ENCODE data around the gene SERPINA9.
A peak's percentile ranks its signal among the peaks of the same experiment; 100 is the strongest.

SERPINA9 gene

GRCh38 chr14:94473666-94474410, 2.2 kb downstream of the SERPINA9 start:
- Histone ChIP-seq H3K27me3 (ENCODE audit: control insufficient read depth, insufficient read depth, low read length) (no peaks in the 10 kb centered on the region), H3K9ac (ENCODE audit: low read depth, low read length) (no peak overlapping the region), H3K27ac (ENCODE audit: low read depth, low read length) (peak overlapping the region; percentile 66), H3K4me3 (ENCODE audit: low read depth, low read length) (no peak overlapping the region), H3K36me3 (ENCODE audit: control insufficient read depth, insufficient read depth, low read length) (no peaks in the 10 kb centered on the region), H3K4me1 (ENCODE audit: control insufficient read depth, insufficient read depth, low read length) (peaks cover 4% of the 10 kb centered on the region; the same call in 1 of the 2 replicates), H3K9me3 (ENCODE audit: control insufficient read depth, insufficient read depth, low read length) (0 out of 2 replicates have a peak, but pooled peaks cover under 1% of the 10 kb centered on the region)

DNA sequence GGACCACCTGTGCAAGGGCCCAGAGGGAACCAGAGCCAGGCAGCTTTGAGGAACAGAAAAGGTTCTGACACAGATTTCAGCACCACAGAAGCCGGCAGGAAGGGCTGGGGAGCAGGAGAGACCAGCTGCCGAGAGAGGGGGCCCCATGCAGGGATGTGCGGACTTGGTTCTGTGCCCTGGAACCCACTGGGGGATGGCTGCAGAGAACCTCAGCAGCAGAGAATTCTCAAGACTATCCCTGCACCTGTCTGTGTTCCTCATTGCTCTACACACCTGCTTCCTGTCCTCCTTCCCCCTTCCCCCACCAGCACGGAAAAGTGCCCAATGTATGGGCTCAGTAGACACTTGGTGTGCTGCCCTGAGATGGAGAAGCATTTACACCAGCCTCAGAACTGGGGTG, 3.2 kb downstream of the SERPINA9 start:
- H3K36me3 ChIP-seq (ENCODE audit: control insufficient read depth, insufficient read depth, low read length): no peaks in the 10 kb centered on the region
- H3K4me3 ChIP-seq (ENCODE audit: low read depth, low read length): no peak overlapping the region
- H3K27ac ChIP-seq (ENCODE audit: low read depth, low read length): no peak overlapping the region
- peaks cover 4% of the 10 kb centered on the region; the same call in 1 of the 2 replicates for H3K4me1 ChIP-seq (ENCODE audit: control insufficient read depth, insufficient read depth, low read length)
- no peaks in the 10 kb centered on the region for H3K27me3 ChIP-seq (ENCODE audit: control insufficient read depth, insufficient read depth, low read length)
- H3K9ac ChIP-seq (ENCODE audit: low read depth, low read length): no peak overlapping the region
- H3K9me3 ChIP-seq (ENCODE audit: control insufficient read depth, insufficient read depth, low read length): no peaks in the 10 kb centered on the region

DNA sequence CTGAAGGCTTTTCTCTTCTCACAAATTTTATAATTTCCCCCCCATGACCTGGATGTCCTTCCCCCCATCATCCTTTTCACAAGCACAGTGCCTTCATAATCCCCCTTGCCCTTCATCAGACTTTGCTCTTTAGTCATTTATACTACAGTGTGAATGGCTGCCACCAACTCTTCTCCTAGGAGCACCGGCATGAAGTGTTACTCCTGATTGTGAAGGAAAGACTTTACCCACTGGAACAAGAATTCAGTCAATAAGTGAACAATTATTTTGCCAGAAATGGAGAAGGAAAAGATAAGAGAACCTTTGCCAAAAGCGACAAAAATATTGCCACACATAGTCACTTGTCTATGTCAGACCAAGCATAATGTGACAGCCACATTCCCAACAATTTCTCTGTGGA, 5.0 kb downstream of the SERPINA9 start:
- Histone ChIP-seq H3K9me3 (ENCODE audit: control insufficient read depth, insufficient read depth, low read length) (no peaks in the 10 kb centered on the region), H3K36me3 (ENCODE audit: control insufficient read depth, insufficient read depth, low read length) (no peaks in the 10 kb centered on the region), H3K4me1 (ENCODE audit: control insufficient read depth, insufficient read depth, low read length) (peaks cover 4% of the 10 kb centered on the region; the same call in 1 of the 2 replicates), H3K27ac (ENCODE audit: low read depth, low read length) (no peak overlapping the region), H3K4me3 (ENCODE audit: low read depth, low read length) (no peak overlapping the region), H3K27me3 (ENCODE audit: control insufficient read depth, insufficient read depth, low read length) (no peaks in the 10 kb centered on the region), H3K9ac (ENCODE audit: low read depth, low read length) (no peak overlapping the region)

- no peak overlapping the region for H3K27ac ChIP-seq (ENCODE audit: low read depth, low read length)
- no peak overlapping the region for H3K4me3 ChIP-seq (ENCODE audit: low read depth, low read length)
- H3K9me3 ChIP-seq (ENCODE audit: control insufficient read depth, insufficient read depth, low read length): peaks cover under 1% of the 10 kb centered on the region; the same call in 1 of the 2 replicates
- H3K27me3 ChIP-seq (ENCODE audit: control insufficient read depth, insufficient read depth, low read length): no peaks in the 10 kb centered on the region
- H3K9ac ChIP-seq (ENCODE audit: low read depth, low read length): no peak overlapping the region
- no peaks in the 10 kb centered on the region for H3K36me3 ChIP-seq (ENCODE audit: control insufficient read depth, insufficient read depth, low read length)
- peaks cover 4% of the 10 kb centered on the region; the same call in 1 of the 2 replicates for H3K4me1 ChIP-seq (ENCODE audit: control insufficient read depth, insufficient read depth, low read length)
Observed at GRCh38 chr14:94470311-94470710, 5.7 kb downstream of the SERPINA9 start.

DNA sequence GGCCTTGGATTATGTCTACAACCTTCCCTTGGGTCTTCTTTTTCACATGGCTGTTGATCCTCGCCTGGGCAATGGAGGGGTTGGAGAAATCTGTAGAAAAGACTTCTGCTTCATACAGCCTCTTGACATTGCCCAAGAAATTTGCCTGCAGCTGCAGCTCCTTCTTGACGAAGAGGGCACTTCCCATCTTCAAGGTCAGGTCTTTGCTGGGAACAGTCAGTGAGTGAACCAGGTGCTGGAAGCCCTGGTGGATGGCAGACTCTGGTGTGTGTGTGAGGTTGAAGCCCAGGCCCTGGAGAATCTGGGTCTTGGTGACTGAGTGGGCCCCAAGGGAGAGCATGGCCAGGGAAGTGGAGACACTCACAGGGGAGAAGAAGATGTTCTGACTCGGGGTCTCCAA, 6.7 kb downstream of the SERPINA9 start:
- Histone ChIP-seq H3K27ac (ENCODE audit: low read depth, low read length) (no peak overlapping the region), H3K4me3 (ENCODE audit: low read depth, low read length) (no peak overlapping the region), H3K9me3 (ENCODE audit: control insufficient read depth, insufficient read depth, low read length) (peaks cover 11% of the 10 kb centered on the region), H3K27me3 (ENCODE audit: control insufficient read depth, insufficient read depth, low read length) (no peaks in the 10 kb centered on the region), H3K36me3 (ENCODE audit: control insufficient read depth, insufficient read depth, low read length) (no peaks in the 10 kb centered on the region), H3K4me1 (ENCODE audit: control insufficient read depth, insufficient read depth, low read length) (no peaks in the 10 kb centered on the region), H3K9ac (ENCODE audit: low read depth, low read length) (no peak overlapping the region)

DNA sequence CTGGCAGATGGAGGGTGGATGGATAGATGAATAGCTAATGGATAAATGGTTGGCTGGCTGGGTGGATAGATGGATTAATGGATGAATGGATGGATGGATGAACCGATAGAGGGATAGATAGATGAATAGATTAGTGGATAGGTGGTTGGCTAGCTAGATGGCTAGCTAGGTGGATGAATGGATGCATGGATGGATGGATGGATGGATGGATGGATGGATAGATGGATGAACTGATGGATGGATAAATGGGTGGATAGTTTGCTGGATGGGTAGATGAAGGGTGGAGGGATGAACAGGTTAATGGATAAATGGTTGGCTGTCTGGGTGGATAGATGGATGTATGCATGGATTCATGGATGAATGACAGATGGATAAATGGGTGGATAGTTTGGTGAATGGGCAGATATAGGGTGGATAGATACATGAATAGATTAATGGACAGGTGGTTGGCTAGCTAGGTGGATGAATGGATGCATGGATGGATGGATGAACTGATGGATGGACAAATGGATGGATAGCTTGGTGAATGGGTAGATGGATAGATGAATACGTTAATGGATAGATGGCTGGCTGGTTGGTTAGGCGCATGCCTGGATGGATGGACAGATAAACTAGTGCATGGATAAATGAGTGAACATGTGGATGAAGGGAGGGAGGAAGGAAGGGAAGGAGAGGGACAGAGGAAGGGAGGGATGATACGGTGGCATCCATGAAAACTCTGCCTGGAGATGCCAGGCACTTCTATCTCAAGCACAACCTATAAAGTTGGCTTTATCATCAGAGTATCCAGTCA, 8.1 kb downstream of the SERPINA9 start:
- Histone ChIP-seq H3K4me3 (ENCODE audit: low read depth, low read length) (no peak overlapping the region), H3K27me3 (ENCODE audit: control insufficient read depth, insufficient read depth, low read length) (no peaks in the 10 kb centered on the region), H3K9ac (ENCODE audit: low read depth, low read length) (no peak overlapping the region), H3K36me3 (ENCODE audit: control insufficient read depth, insufficient read depth, low read length) (no peaks in the 10 kb centered on the region), H3K4me1 (ENCODE audit: control insufficient read depth, insufficient read depth, low read length) (no peaks in the 10 kb centered on the region), H3K9me3 (ENCODE audit: control insufficient read depth, insufficient read depth, low read length) (peaks cover 13% of the 10 kb centered on the region), H3K27ac (ENCODE audit: low read depth, low read length) (no peak overlapping the region)

DNA sequence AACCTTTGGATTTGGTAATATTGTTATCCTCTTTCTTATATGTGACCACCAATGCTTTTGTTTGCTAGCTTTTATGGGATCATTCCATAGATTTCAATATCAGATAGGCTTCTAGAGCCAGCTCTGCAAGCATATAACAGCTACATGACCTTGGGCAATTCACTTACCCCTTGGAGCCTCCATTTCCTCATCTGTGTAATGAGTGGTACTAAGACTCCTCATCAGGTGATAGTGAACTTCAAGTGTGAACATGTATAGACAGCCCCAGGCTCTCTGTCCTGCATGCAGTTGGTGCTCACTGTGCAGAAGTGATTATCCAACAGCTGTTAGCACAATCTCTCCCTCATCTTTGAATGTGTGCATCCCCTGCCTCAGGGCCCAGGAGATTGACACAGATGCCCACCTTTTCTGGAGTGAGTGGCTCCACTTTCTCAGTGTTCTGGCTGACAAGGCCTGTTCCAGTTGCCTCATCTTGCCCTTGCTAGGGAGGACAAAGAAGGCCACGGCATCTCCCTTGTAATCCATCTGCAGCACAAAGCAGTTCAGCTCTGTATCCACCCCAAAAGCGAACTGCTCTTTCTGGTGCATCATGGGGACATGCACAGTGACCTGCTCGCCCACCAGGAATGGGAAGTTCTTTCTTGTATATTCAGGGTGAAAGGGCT, 9.2 kb downstream of the SERPINA9 start:
- Histone ChIP-seq H3K4me1 (ENCODE audit: control insufficient read depth, insufficient read depth, low read length) (no peaks in the 10 kb centered on the region), H3K36me3 (ENCODE audit: control insufficient read depth, insufficient read depth, low read length) (no peaks in the 10 kb centered on the region), H3K9ac (ENCODE audit: low read depth, low read length) (no peak overlapping the region), H3K9me3 (ENCODE audit: control insufficient read depth, insufficient read depth, low read length) (peaks cover 13% of the 10 kb centered on the region), H3K27ac (ENCODE audit: low read depth, low read length) (no peak overlapping the region), H3K27me3 (ENCODE audit: control insufficient read depth, insufficient read depth, low read length) (no peaks in the 10 kb centered on the region), H3K4me3 (ENCODE audit: low read depth, low read length) (no peak overlapping the region)

- H3K4me1 ChIP-seq (ENCODE audit: control insufficient read depth, insufficient read depth, low read length): no peaks in the 10 kb centered on the region
- no peak overlapping the region for H3K4me3 ChIP-seq (ENCODE audit: low read depth, low read length)
- H3K27ac ChIP-seq (ENCODE audit: low read depth, low read length): no peak overlapping the region
- H3K27me3 ChIP-seq (ENCODE audit: control insufficient read depth, insufficient read depth, low read length): no peaks in the 10 kb centered on the region
- peaks cover 13% of the 10 kb centered on the region for H3K9me3 ChIP-seq (ENCODE audit: control insufficient read depth, insufficient read depth, low read length)
- no peaks in the 10 kb centered on the region for H3K36me3 ChIP-seq (ENCODE audit: control insufficient read depth, insufficient read depth, low read length)
- H3K9ac ChIP-seq (ENCODE audit: low read depth, low read length): no peak overlapping the region
Observed at GRCh38 chr14:94465042-94465441, 11.0 kb downstream of the SERPINA9 start.

DNA sequence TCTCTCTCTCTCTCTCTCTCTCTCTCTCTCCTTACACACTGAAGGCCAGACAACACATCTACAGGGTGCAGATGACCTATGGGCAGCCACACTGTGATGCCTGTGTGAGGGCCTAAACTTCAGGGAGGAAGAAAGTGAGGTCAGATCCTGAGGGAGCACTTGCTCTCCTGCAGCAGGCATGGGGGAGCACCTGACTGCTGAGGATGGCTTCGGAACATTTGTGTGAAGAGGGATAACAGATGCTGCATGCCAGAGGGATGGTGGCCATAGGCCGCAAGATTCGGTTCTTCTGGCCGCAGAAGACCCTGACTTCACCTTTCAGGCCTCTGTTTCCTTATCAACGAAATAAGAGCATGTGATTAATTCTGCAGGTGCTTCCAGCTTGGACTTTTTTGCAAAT, 11.7 kb downstream of the SERPINA9 start:
- Histone ChIP-seq H3K27me3 (ENCODE audit: control insufficient read depth, insufficient read depth, low read length) (no peaks in the 10 kb centered on the region), H3K36me3 (ENCODE audit: control insufficient read depth, insufficient read depth, low read length) (no peaks in the 10 kb centered on the region), H3K27ac (ENCODE audit: low read depth, low read length) (no peak overlapping the region), H3K9ac (ENCODE audit: low read depth, low read length) (no peak overlapping the region), H3K9me3 (ENCODE audit: control insufficient read depth, insufficient read depth, low read length) (peaks cover 13% of the 10 kb centered on the region), H3K4me3 (ENCODE audit: low read depth, low read length) (no peak overlapping the region), H3K4me1 (ENCODE audit: control insufficient read depth, insufficient read depth, low read length) (no peaks in the 10 kb centered on the region)

GRCh38 chr14:94462763-94463572, 13.0 kb downstream of the SERPINA9 start:
- Histone ChIP-seq H3K9ac (ENCODE audit: low read depth, low read length) (no peak overlapping the region), H3K4me1 (ENCODE audit: control insufficient read depth, insufficient read depth, low read length) (no peaks in the 10 kb centered on the region), H3K4me3 (ENCODE audit: low read depth, low read length) (no peak overlapping the region), H3K27me3 (ENCODE audit: control insufficient read depth, insufficient read depth, low read length) (no peaks in the 10 kb centered on the region), H3K36me3 (ENCODE audit: control insufficient read depth, insufficient read depth, low read length) (no peaks in the 10 kb centered on the region), H3K27ac (ENCODE audit: low read depth, low read length) (no peak overlapping the region), H3K9me3 (ENCODE audit: control insufficient read depth, insufficient read depth, low read length) (peaks cover 13% of the 10 kb centered on the region)
